RKO (cell line): ENCODE measurements around the gene MTIF3.
"Not testable (repeated sequence)": the region's sequence is repeated elsewhere in the genome, so short reads cannot be mapped to it uniquely, and the experiment has no call there.

Experiments used
- DNase-seq: peaks from one replicate; pipeline ENCODE4 v3.0.0-alpha.2; 2016; ENCODE audit warnings: low spot score

MTIF3 gene

GRCh38 chr13:27411341-27411740 lies 39.0 kb downstream of the MTIF3 start:
- no peak for DNase-seq

GRCh38 chr13:27409013-27409412 lies 41.4 kb downstream of the MTIF3 start:
- DNase-seq, result no peak

GRCh38 chr13:27408074-27408473 lies 42.3 kb downstream of the MTIF3 start:
- no peak for DNase-seq

GRCh38 chr13:27406178-27406939 lies 44.0 kb downstream of the MTIF3 start:
- DNase-seq, result peak; percentile 64

GRCh38 chr13:27405546-27406134 lies 44.7 kb downstream of the MTIF3 start:
- DNase-seq, result peak; percentile 56

- no peak for DNase-seq
Measured at GRCh38 chr13:27404680-27405079, 45.7 kb downstream of the MTIF3 start.

GRCh38 chr13:27403727-27404385 lies 46.5 kb downstream of the MTIF3 start:
- DNase-seq, result no peak

- peak; percentile 30 for DNase-seq
Measured at GRCh38 chr13:27403203-27403678, 47.1 kb downstream of the MTIF3 start.

GRCh38 chr13:27401210-27401609 lies 49.2 kb downstream of the MTIF3 start:
- no peak for DNase-seq

- not testable (repeated sequence) for DNase-seq
Measured at GRCh38 chr13:27400405-27400804, 50.0 kb downstream of the MTIF3 start.

GRCh38 chr13:27398360-27398759 lies 52.0 kb downstream of the MTIF3 start:
- no peak for DNase-seq

- no peak for DNase-seq
Measured at GRCh38 chr13:27396252-27396846, 54.0 kb downstream of the MTIF3 start.

- no peak for DNase-seq
Measured at GRCh38 chr13:27395007-27395510, 55.3 kb downstream of the MTIF3 start.

- no peak for DNase-seq
Measured at GRCh38 chr13:27393101-27393500, 57.3 kb downstream of the MTIF3 start.

- no peak for DNase-seq
Measured at GRCh38 chr13:27391471-27391870, 58.9 kb downstream of the MTIF3 start.

GRCh38 chr13:27389891-27390290 lies 60.5 kb downstream of the MTIF3 start:
- DNase-seq, result no peak

- no peak for DNase-seq
Measured at GRCh38 chr13:27388241-27388640, 62.1 kb downstream of the MTIF3 start.
